Trophoblast cell (in vitro differentiated cells and primary cell): ENCODE results near the gene KCNMA1.
A peak's percentile ranks its signal among the peaks of the same experiment; 100 is the strongest.

ENCODE experiments used
- DNase-seq, 2 donors: peaks; one replicate each; pipeline ENCODE4 v3.0.0-alpha.2; 2016
- H2AFZ ChIP-seq: 2 replicates; pipeline ENCODE4 v1.6.1; 2013; ENCODE audit warnings: low read length, moderate library complexity, mild to moderate bottlenecking; ENCODE audit not compliant: insufficient read depth, poor library complexity
- H2AK5ac ChIP-seq: 2 replicates; pipeline ENCODE4 v1.6.1; 2013; ENCODE audit warnings: mild to moderate bottlenecking, low read length
- H2BK120ac ChIP-seq: 2 replicates; pipeline ENCODE4 v1.6.1; 2013; ENCODE audit warnings: low read length, mild to moderate bottlenecking, moderate library complexity; ENCODE audit not compliant: insufficient read depth, poor library complexity
- H2BK12ac ChIP-seq: 2 replicates; pipeline ENCODE4 v1.6.1; 2013; ENCODE audit warnings: mild to moderate bottlenecking, low read length, moderate library complexity
- H2BK5ac ChIP-seq: 2 replicates; pipeline ENCODE4 v1.6.1; 2013; ENCODE audit warnings: low read length, low read depth, moderate library complexity, mild to moderate bottlenecking; ENCODE audit not compliant: poor library complexity
- H3K14ac ChIP-seq: 2 replicates; pipeline ENCODE4 v1.6.1; 2013; ENCODE audit warnings: mild to moderate bottlenecking, low read length
- H3K18ac ChIP-seq: 2 replicates; pipeline ENCODE4 v1.6.1; 2013; ENCODE audit warnings: mild to moderate bottlenecking, low read length
- H3K23ac ChIP-seq: 2 replicates; pipeline ENCODE4 v1.6.1; 2013; ENCODE audit warnings: low read length
- H3K27ac ChIP-seq: 2 replicates; pipeline ENCODE4 v1.5.1; 2013; ENCODE audit warnings: low read depth, mild to moderate bottlenecking, inconsistent platforms, low read length, moderate library complexity
- H3K27me3 ChIP-seq: 2 replicates; pipeline ENCODE4 v1.6.1; 2013; ENCODE audit warnings: inconsistent platforms, mild to moderate bottlenecking, low read length, moderate library complexity; ENCODE audit not compliant: insufficient read depth
- H3K36me3 ChIP-seq, 2 experiments: 1 replicate in 1 of 2; 2 replicates in 1 of 2; pipeline ENCODE4 v1.6.1; 2013; ENCODE audit warnings: low read length in 2 of 2, mild to moderate bottlenecking in 2 of 2, moderate library complexity in 1 of 2; ENCODE audit not compliant: insufficient read depth in 2 of 2, control insufficient read depth in 1 of 2
- H3K4ac ChIP-seq: 2 replicates; pipeline ENCODE4 v1.6.1; 2013; ENCODE audit warnings: low read depth, mild to moderate bottlenecking, low read length, moderate library complexity
- H3K4me1 ChIP-seq, 2 experiments: 1 replicate in 1 of 2; 2 replicates in 1 of 2; pipeline ENCODE4 v1.6.1; 2013; ENCODE audit warnings: low read length in 2 of 2, mild to moderate bottlenecking in 2 of 2, moderate library complexity in 1 of 2; ENCODE audit not compliant: insufficient read depth in 2 of 2, control insufficient read depth in 1 of 2
- H3K4me2 ChIP-seq: 2 replicates; pipeline ENCODE4 v1.6.1; 2013; ENCODE audit warnings: inconsistent platforms, mild to moderate bottlenecking, low read length, moderate library complexity
- H3K4me3 ChIP-seq: 2 replicates; pipeline ENCODE4 v1.5.1; 2013; ENCODE audit warnings: mild to moderate bottlenecking, low read depth, low read length, inconsistent platforms
- H3K79me1 ChIP-seq: one replicate; pipeline ENCODE4 v1.6.1; 2013; ENCODE audit warnings: low read length
- H3K79me2 ChIP-seq: 2 replicates; pipeline ENCODE4 v1.6.1; 2013; ENCODE audit warnings: low read length, mild to moderate bottlenecking; ENCODE audit not compliant: control insufficient read depth, insufficient read depth, poor library complexity
- H3K9ac ChIP-seq: 2 replicates; pipeline ENCODE4 v1.6.1; 2013; ENCODE audit warnings: mild to moderate bottlenecking, low read length
- H3K9me3 ChIP-seq: 2 replicates; pipeline ENCODE4 v1.6.1; 2013; ENCODE audit warnings: low read depth, mild to moderate bottlenecking, control low read depth, inconsistent platforms, low read length; ENCODE audit not compliant: insufficient read depth
- H4K12ac ChIP-seq: 2 replicates; pipeline ENCODE4 v1.6.1; 2013; ENCODE audit warnings: low read depth, mild to moderate bottlenecking, low read length, moderate library complexity
- H4K8ac ChIP-seq: 2 replicates; pipeline ENCODE4 v1.6.1; 2013; ENCODE audit warnings: low read depth, mild to moderate bottlenecking, low read length, moderate library complexity
- H4K91ac ChIP-seq: one replicate; pipeline ENCODE4 v1.6.1; 2013; ENCODE audit warnings: low read depth, mild to moderate bottlenecking, low read length, moderate library complexity
- WGBS: extraction: QIAGEN DNeasy Blood & Tissue Kit; methylation state at CpG from one replicate; pipeline ENCODE4 v1.1.7; 2013; ENCODE audit warnings: missing lambda C conversion rate; ENCODE audit not compliant: insufficient read length, insufficient coverage; ENCODE audit errors: extremely low coverage; 5-methylcytosine and 5-hydroxymethylcytosine counted together

KCNMA1 gene

DNA sequence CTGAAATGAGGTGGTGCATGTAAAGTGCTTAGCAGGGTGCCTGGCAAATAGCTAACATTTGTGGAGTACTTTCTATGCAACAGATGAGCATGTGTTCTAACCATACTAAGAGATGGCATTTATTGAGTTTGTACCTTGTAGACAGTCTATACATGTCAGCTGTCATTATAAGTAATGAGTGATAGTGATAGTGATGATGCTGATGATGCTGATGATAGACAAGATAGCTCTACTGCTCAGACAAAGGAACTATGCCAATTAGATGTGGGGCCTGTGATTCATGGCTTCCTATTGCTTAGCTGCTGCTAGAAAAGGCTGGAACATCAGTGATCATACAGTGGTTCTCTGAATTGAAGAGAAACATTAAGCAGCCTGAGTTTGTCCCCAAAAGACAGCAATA, 585.8 kb downstream of the KCNMA1 start:
- H2AFZ ChIP-seq = no peak overlapping the region
- H4K91ac ChIP-seq = no peak overlapping the region
- no peak overlapping the region for H3K18ac ChIP-seq
- no peak overlapping the region for H3K4me3 ChIP-seq
- H2BK120ac ChIP-seq = no peak overlapping the region
- H3K27me3 ChIP-seq = no peaks in the 10 kb centered on the region
- H4K12ac ChIP-seq = no peak overlapping the region
- no peak overlapping the region for H3K14ac ChIP-seq
- H3K36me3 ChIP-seq = peaks cover 0 to 3% of the 10 kb centered on the region in 2 experiments
- no peaks in the 10 kb centered on the region for H3K79me1 ChIP-seq
- H3K9me3 ChIP-seq = no peaks in the 10 kb centered on the region
- no peak overlapping the region for H2AK5ac ChIP-seq
- H3K27ac ChIP-seq = no peak overlapping the region
- no peak overlapping the region for H2BK5ac ChIP-seq
- no peak overlapping the region for H4K8ac ChIP-seq
- H3K4me1 ChIP-seq = peaks cover 0 to 4% of the 10 kb centered on the region in 2 experiments
- no peak overlapping the region for H3K4me2 ChIP-seq
- H2BK12ac ChIP-seq = no peak overlapping the region
- H3K23ac ChIP-seq = no peak overlapping the region
- no peaks in the 10 kb centered on the region for H3K79me2 ChIP-seq
- no peak for DNase-seq
- no peak overlapping the region for H3K9ac ChIP-seq
- H3K4ac ChIP-seq = no peak overlapping the region

DNA sequence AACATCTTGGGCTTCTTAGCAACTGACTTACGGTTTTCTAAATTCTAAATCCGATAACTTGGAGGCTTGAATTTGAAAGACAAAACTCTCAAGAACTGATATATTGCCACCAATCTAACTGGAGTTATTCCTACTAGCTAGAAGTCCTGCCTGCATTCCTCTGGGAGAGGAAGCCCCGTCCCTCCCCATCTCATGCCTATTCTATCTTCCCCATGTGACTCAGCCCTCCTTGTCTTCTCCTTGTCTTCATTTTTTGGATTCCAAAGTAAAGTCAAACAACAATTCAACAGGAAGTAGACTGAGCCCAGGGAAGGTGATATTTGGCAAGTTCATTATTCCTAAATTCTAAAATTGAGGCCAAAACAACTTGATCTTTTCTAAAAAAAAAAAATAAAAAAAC, 587.7 kb downstream of the KCNMA1 start:
- Histone ChIP-seq H2AFZ (no peak overlapping the region), H2BK12ac (no peak overlapping the region), H3K9me3 (no peaks in the 10 kb centered on the region), H3K79me2 (no peaks in the 10 kb centered on the region), H4K12ac (no peak overlapping the region), H3K79me1 (no peaks in the 10 kb centered on the region), H3K23ac (no peak overlapping the region), H4K91ac (no peak overlapping the region), H2BK5ac (no peak overlapping the region), H4K8ac (no peak overlapping the region), H3K4me3 (no peak overlapping the region), H3K36me3 (peaks cover 0 to 3% of the 10 kb centered on the region in 2 experiments), H2BK120ac (no peak overlapping the region), H3K4ac (no peak overlapping the region), H3K18ac (no peak overlapping the region), H3K4me1 (peaks cover 0 to 4% of the 10 kb centered on the region in 2 experiments), H3K27ac (no peak overlapping the region), H3K4me2 (no peak overlapping the region), H2AK5ac (no peak overlapping the region), H3K27me3 (no peaks in the 10 kb centered on the region), H3K14ac (no peak overlapping the region), H3K9ac (no peak overlapping the region)
- no CpG with 5 or more reads among the region's 3 CpGs for WGBS
- DNase-seq = peak in 1 of 2 donors; percentile 26

DNA sequence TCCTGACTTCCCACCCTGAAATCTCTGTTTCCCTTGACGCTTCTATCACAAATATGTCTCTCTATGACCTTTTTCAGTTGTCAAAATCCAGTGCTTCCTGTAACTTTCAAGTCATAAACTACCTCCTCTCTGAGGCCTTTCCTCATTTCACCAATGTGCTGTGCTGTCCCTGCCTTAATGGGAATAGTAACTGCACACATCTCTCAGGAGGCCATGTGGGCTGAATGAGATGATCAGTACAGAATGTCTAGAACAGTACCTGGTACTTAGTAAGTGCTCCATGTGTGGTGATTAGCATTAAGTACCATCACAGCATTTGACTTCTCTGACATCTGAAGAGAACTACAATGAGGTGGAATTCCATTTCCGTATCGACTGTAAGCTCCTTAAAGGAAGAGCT, 588.5 kb downstream of the KCNMA1 start:
- no peak for DNase-seq
- Histone ChIP-seq H3K18ac (no peak overlapping the region), H3K4me3 (no peak overlapping the region), H4K12ac (no peak overlapping the region), H3K4ac (no peak overlapping the region), H2AFZ (no peak overlapping the region), H3K4me1 (peaks cover 0 to 4% of the 10 kb centered on the region in 2 experiments), H4K91ac (no peak overlapping the region), H3K79me1 (no peaks in the 10 kb centered on the region), H3K27ac (no peak overlapping the region), H3K14ac (no peak overlapping the region), H3K27me3 (no peaks in the 10 kb centered on the region), H3K23ac (no peak overlapping the region), H2BK120ac (no peak overlapping the region), H3K9ac (no peak overlapping the region), H3K36me3 (peaks cover 0 to 3% of the 10 kb centered on the region in 2 experiments), H2AK5ac (no peak overlapping the region), H3K9me3 (no peaks in the 10 kb centered on the region), H3K79me2 (no peaks in the 10 kb centered on the region), H2BK5ac (no peak overlapping the region), H2BK12ac (no peak overlapping the region), H3K4me2 (no peak overlapping the region), H4K8ac (no peak overlapping the region)
- WGBS = no CpG with 5 or more reads among the region's 3 CpGs

DNA sequence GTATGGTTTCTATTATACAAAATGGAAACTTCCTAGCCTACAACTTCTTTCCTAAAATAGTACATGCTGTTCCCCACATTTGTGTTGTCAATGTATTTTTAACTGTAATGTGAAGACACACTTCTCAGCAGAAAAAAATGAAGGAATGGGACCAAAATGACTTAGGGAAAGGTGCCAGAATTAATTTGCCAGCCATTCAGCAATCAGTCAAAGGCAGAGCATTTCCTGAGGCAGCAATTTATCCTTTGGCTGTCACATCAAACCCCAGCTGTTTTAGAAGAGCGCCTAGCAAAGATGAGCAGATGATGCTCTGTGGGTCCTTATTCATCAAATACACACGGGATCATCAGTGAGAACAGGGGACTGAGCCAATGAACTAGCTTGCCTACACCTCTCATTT, 592.5 kb downstream of the KCNMA1 start:
- WGBS = no CpG with 5 or more reads among the region's 2 CpGs
- H3K4ac ChIP-seq = no peak overlapping the region
- H3K79me1 ChIP-seq = no peaks in the 10 kb centered on the region
- H2AFZ ChIP-seq = no peak overlapping the region
- H3K79me2 ChIP-seq = no peaks in the 10 kb centered on the region
- no peak overlapping the region for H3K9ac ChIP-seq
- no peaks in the 10 kb centered on the region for H3K36me3 ChIP-seq
- H3K14ac ChIP-seq = no peak overlapping the region
- no peak overlapping the region for H4K91ac ChIP-seq
- H3K4me1 ChIP-seq = no peaks in the 10 kb centered on the region
- H2BK5ac ChIP-seq = no peak overlapping the region
- no peaks in the 10 kb centered on the region for H3K27me3 ChIP-seq
- no peak overlapping the region for H3K4me3 ChIP-seq
- no peak overlapping the region for H4K8ac ChIP-seq
- H2BK120ac ChIP-seq = no peak overlapping the region
- H3K9me3 ChIP-seq = no peaks in the 10 kb centered on the region
- no peak overlapping the region for H2AK5ac ChIP-seq
- no peak overlapping the region for H3K23ac ChIP-seq
- no peak overlapping the region for H3K27ac ChIP-seq
- H3K18ac ChIP-seq = no peak overlapping the region
- H2BK12ac ChIP-seq = no peak overlapping the region
- no peak overlapping the region for H4K12ac ChIP-seq
- no peak for DNase-seq
- no peak overlapping the region for H3K4me2 ChIP-seq
